Right lobe of liver (tissue), 6 donors: ENCODE data around the gene CLEC1A. TPM values are rescaled to one million over a fixed set of nuclear protein-coding genes. Genes with fewer than 3 reads are reported as not detected.
A peak's percentile ranks its signal among the peaks of the same experiment; 100 is the strongest.

ENCODE experiments used
- ATAC-seq, 4 donors: fragments of 200-7000 bp; cut with Tn5 transposase; one replicate each; pipeline ENCODE4 v1.9.1; 2020; ENCODE audit warnings: mild to moderate bottlenecking in 4 of 4, moderate library complexity in 4 of 4
- DNase-seq, 3 donors: peaks; one replicate each; pipeline ENCODE4 v3.0.0-alpha.2; 2020
- H3K27ac ChIP-seq, 3 donors: fragments of 200-600 bp; one replicate each; pipeline ENCODE4 v1.8.0; 2022
- H3K27me3 ChIP-seq, 2 donors: fragments of 200-600 bp; one replicate each; pipeline ENCODE4 v1.8.0; 2022
- H3K36me3 ChIP-seq, 4 donors: fragments of 200-600 bp; sonication (generic) in 1 of 4; one replicate each; pipeline versions ENCODE4 v1.5.1 to v1.8.0; 2017 to 2022; ENCODE audit warnings: control low read depth in 1 of 4
- H3K4me1 ChIP-seq, 4 donors: fragments of 200-600 bp; sonication (generic) in 1 of 4; one replicate each; pipeline versions ENCODE4 v1.5.1 to v1.8.0; 2017 to 2022; ENCODE audit warnings: control low read depth in 1 of 4
- H3K4me3 ChIP-seq, 3 donors: fragments of 200-600 bp; one replicate each; pipeline ENCODE4 v1.8.0; 2022
- H3K9me3 ChIP-seq, 4 donors: fragments of 200-600 bp; sonication (generic) in 1 of 4; one replicate each; pipeline versions ENCODE4 v1.5.1 to v1.8.0; 2017 to 2022; ENCODE audit warnings: control low read depth in 1 of 4
- CTCF ChIP-seq, 4 donors: fragments of 200-600 bp in 3 of 4; fragments of 450-650 bp in 1 of 4; IDR thresholded peaks; one replicate each; pipeline versions ENCODE4 v1.5.1 to v1.8.0; 2016 to 2022; ENCODE audit warnings: antibody characterized with exemption in 4 of 4, mild to moderate bottlenecking in 2 of 4
- POLR2A ChIP-seq: fragments of 450-650 bp; IDR thresholded peaks from one replicate; pipeline ENCODE4 v1.6.1; 2017; ENCODE audit warnings: antibody characterized with exemption, mild to moderate bottlenecking
- WGBS: methylation state at CpG from one replicate; pipeline ENCODE4 v1.1.6; 2018; ENCODE audit warnings: low coverage, low lambda C conversion rate; ENCODE audit not compliant: insufficient coverage; ENCODE audit errors: missing lambda C conversion rate; 5-methylcytosine and 5-hydroxymethylcytosine counted together
- intact Hi-C, 2 donors: fragments of 100-400 bp; cut with DNase I; formaldehyde crosslinking; loops; one replicate each; pipeline versions ENCODE4 v1.11.2 to v1.14.1; 2022
- total RNA-seq, 6 experiments: library from RNA; depleted of rRNA in 2 of 6; stranded (reverse); fragments of >200 nt in 2 of 6; fragmentation: NEBNext Ultra II Directional in 3 of 6; extraction: Animal tissue kit (Norgen Biotek cat#: 25700) in 3 of 6; gene quantifications; one replicate each; pipeline versions ENCODE4 v1.1.0 to v1.2.4, GENCODE V29; 2016 to 2023
- donor health status: DM: no; HTN: yes; CAD: no.
- donor health status: DM: no; HTN: no; CAD: no.
- donor health status: DM: no; HTN: no; CAD: no.
- donor health status: DM: no; HTN: yes; CAD: no.
- donor health status: DM: no; HTN: yes; CAD: no.

CLEC1A gene
- total RNA-seq, 6 experiments from 2014 or later, result 0.49 to 2.5 (median 0.71) TPM

- intact Hi-C loops, result loop anchor here in 1 of 2 donors (10.0 kb wide), 1 partner anchor 95 kb away; the partner anchor contains the start of gene CLEC9A
- peak in 3 of 4 donors; percentile 33 to 51 (median 43) for ATAC-seq
- TF ChIP-seq CTCF (IDR thresholded peaks at IDR 0.05) (no peak), POLR2A (peak; percentile 51)
- DNase-seq, result no peak
- Histone ChIP-seq H3K27ac (peak within 1 kb of the TSS; percentile 10 to 45 (median 41)), H3K4me1 (no peaks in the 10 kb centered on the region), H3K36me3 (no peaks in the 10 kb centered on the region), H3K27me3 (no peaks in the 10 kb centered on the region), H3K9me3 (no peaks in the 10 kb centered on the region), H3K4me3 (peak within 1 kb of the TSS; percentile 1 to 20 (median 1))
- 53% methylated on average over 1 of the region's 1 CpG for WGBS
These were observed 31.3 kb upstream of the CLEC1A start, which contains the start of gene CLEC7A for GRCh38 chr12:10130042-10130441. TSS of gene CLEC7A (minus strand) at chr12:10130199. CDS start at chr12:10130082, 117 bp downstream.

- Histone ChIP-seq H3K4me1 (no peaks in the 10 kb centered on the region), H3K4me3 (peak overlapping the region in 1 of 3 donors; percentile 20), H3K9me3 (no peaks in the 10 kb centered on the region), H3K27ac (peak overlapping the region in 2 of 3 donors; percentile 45 to 48), H3K27me3 (no peaks in the 10 kb centered on the region), H3K36me3 (no peaks in the 10 kb centered on the region)
- DNase-seq (no peak), ATAC-seq (peak; percentile 53 to 66 (median 58))
- intact Hi-C loops, result no loop called here
- TF ChIP-seq POLR2A (peak; percentile 52), CTCF (IDR thresholded peaks at IDR 0.05) (no peak)
- 47% methylated on average over 5 of the region's 5 CpGs for WGBS
These were observed 29.9 kb upstream of the CLEC1A start for GRCh38 chr12:10128687-10129086.

GRCh38 chr12:10126413-10126812 lies 27.6 kb upstream of the CLEC1A start:
- no peak for DNase-seq
- Histone ChIP-seq H3K27me3 (no peaks in the 10 kb centered on the region), H3K4me1 (no peaks in the 10 kb centered on the region), H3K9me3 (no peaks in the 10 kb centered on the region), H3K27ac (no peak overlapping the region), H3K4me3 (no peak overlapping the region), H3K36me3 (no peaks in the 10 kb centered on the region)
- ATAC-seq, result no peak
- TF ChIP-seq CTCF (IDR thresholded peaks at IDR 0.05) (no peak), POLR2A (no peak)
- WGBS, result 80% methylated on average over 1 of the region's 1 CpG
- intact Hi-C loops, result no loop called here

- TF ChIP-seq POLR2A, result no peak
- Histone ChIP-seq H3K9me3 (no peaks in the 10 kb centered on the region), H3K4me1 (no peaks in the 10 kb centered on the region), H3K27ac (no peak overlapping the region), H3K36me3 (no peaks in the 10 kb centered on the region), H3K27me3 (no peaks in the 10 kb centered on the region), H3K4me3 (no peak overlapping the region)
- DNase-seq (no peak), ATAC-seq (peak in 1 of 4 donors; percentile 50)
- intact Hi-C loops, result no loop called here
- 36% methylated on average over 3 of the region's 4 CpGs for WGBS
These were observed 23.9 kb upstream of the CLEC1A start for GRCh38 chr12:10122689-10123088.

GRCh38 chr12:10121278-10121677 lies 22.5 kb upstream of the CLEC1A start:
- H3K4me1 ChIP-seq, result no peaks in the 10 kb centered on the region
- no peaks in the 10 kb centered on the region for H3K27me3 ChIP-seq
- DNase-seq (no peak), ATAC-seq (peak in 2 of 4 donors; percentile 55)
- intact Hi-C loops, result no loop called here
- no peaks in the 10 kb centered on the region for H3K9me3 ChIP-seq
- WGBS, result 40% methylated on average over 7 of the region's 7 CpGs
- no peaks in the 10 kb centered on the region for H3K36me3 ChIP-seq
- TF ChIP-seq POLR2A (no peak), CTCF (IDR thresholded peaks at IDR 0.05) (no peak)
- H3K27ac ChIP-seq, result peak overlapping the region in 1 of 3 donors; percentile 35
- no peak overlapping the region for H3K4me3 ChIP-seq
